Caco-2 (cell line): ENCODE measurements around the gene CPLX3. TPM values are rescaled to one million over a fixed set of nuclear protein-coding genes. Genes with fewer than 3 reads are reported as not detected.

Source experiments
- BruUV-seq: library from RNA; stranded (reverse); fragments of 400-500 nt; replicated peaks from 2 replicates; lab custom pipeline; 2021; lab: Mats Ljungman, UMichigan
- CTCF ChIA-PET: fragments of 300-600 bp; sonication (Branson Sonifier 250); formaldehyde crosslinking; loops from one replicate; lab custom pipeline; 2022; ENCODE audit warnings: antibody characterized with exemption; lab: Charles Lee
- POLR2A ChIA-PET: fragments of 300-600 bp; sonication (Branson Sonifier 250); formaldehyde crosslinking; loops from one replicate; lab custom pipeline; 2022; ENCODE audit warnings: antibody characterized with exemption; lab: Charles Lee
- DNase-seq, 2 experiments: peaks; one replicate each; pipeline versions ENCODE4 v3.0.0 to v3.0.0-alpha.2; 2020 to 2022
- H3K27me3 ChIP-seq: replicated peaks from 2 replicates; pipeline ENCODE4 v1.6.0; 2011; ENCODE audit warnings: low read length; ENCODE audit not compliant: control insufficient read depth, insufficient read depth
- H3K36me3 ChIP-seq: 2 replicates; pipeline ENCODE4 v1.5.1; 2011; ENCODE audit warnings: low read length; ENCODE audit not compliant: control insufficient read depth, insufficient read depth
- H3K4me1 ChIP-seq: fragments of 250-450 bp; sonication (Bioruptor Pico); 2 replicates; pipeline ENCODE4 v1.5.1; 2020; ENCODE audit warnings: mild to moderate bottlenecking
- H3K4me3 ChIP-seq: 2 replicates; pipeline ENCODE4 v1.5.1; 2011; ENCODE audit warnings: low read depth, mild to moderate bottlenecking, control low read depth, low read length
- H3K9me3 ChIP-seq: fragments of 250-450 bp; sonication (Bioruptor Pico); 2 replicates; pipeline ENCODE4 v1.5.1; 2020; ENCODE audit warnings: mild to moderate bottlenecking, moderate library complexity
- H3K27ac Mint-ChIP-seq: one replicate; pipeline ENCODE4 v1.8.0; 2022; ENCODE audit warnings: mixed read lengths; ENCODE audit not compliant: unreplicated experiment
- H3K27me3 Mint-ChIP-seq: one replicate; pipeline ENCODE4 v1.8.0; 2022; ENCODE audit warnings: mixed read lengths; ENCODE audit not compliant: insufficient read depth, unreplicated experiment
- H3K36me3 Mint-ChIP-seq: one replicate; pipeline ENCODE4 v1.8.0; 2022; ENCODE audit warnings: mild to moderate bottlenecking, mixed read lengths; ENCODE audit not compliant: insufficient read depth, unreplicated experiment
- H3K4me1 Mint-ChIP-seq: one replicate; pipeline ENCODE4 v1.8.0; 2022; ENCODE audit warnings: low read depth, mixed read lengths; ENCODE audit not compliant: unreplicated experiment
- H3K4me3 Mint-ChIP-seq: one replicate; pipeline ENCODE4 v1.8.0; 2022; ENCODE audit warnings: mild to moderate bottlenecking, moderate library complexity, mixed read lengths; ENCODE audit not compliant: unreplicated experiment
- H3K9me3 Mint-ChIP-seq: one replicate; pipeline ENCODE4 v1.8.0; 2022; ENCODE audit warnings: mixed read lengths; ENCODE audit not compliant: unreplicated experiment
- CTCF ChIP-seq, 2 experiments: fragments of 200-600 bp in 1 of 2; IDR thresholded peaks; 1 replicate in 1 of 2; 2 replicates in 1 of 2; pipeline versions ENCODE4 v1.5.1 to v1.8.0; 2011 to 2022; ENCODE audit warnings: antibody characterized with exemption in 1 of 2, control low read depth in 1 of 2, inconsistent platforms in 1 of 2, low read depth in 1 of 2, low read length in 1 of 2, mild to moderate bottlenecking in 1 of 2, moderate library complexity in 1 of 2; ENCODE audit not compliant: insufficient read depth in 1 of 2, severe bottlenecking in 1 of 2, unreplicated experiment in 1 of 2
- intact Hi-C: fragments of 100-400 bp; cut with micrococcal nuclease; formaldehyde crosslinking; loops from one replicate; pipeline ENCODE4 v1.10.0; 2022; ENCODE audit not compliant: unreplicated experiment
- microRNA-seq: library from miRNA; unstranded; fragments of <30 nt; microRNA quantifications from one replicate; pipeline ENCODE4 v1.2.0, GENCODE V29; 2022
- total RNA-seq: library from RNA; stranded (reverse); gene quantifications from 2 replicates; pipeline ENCODE4 v1.2.3, GENCODE V29; 2022

CPLX3 gene
- total RNA-seq, 1 experiment from 2014 or later = not detected

DNA sequence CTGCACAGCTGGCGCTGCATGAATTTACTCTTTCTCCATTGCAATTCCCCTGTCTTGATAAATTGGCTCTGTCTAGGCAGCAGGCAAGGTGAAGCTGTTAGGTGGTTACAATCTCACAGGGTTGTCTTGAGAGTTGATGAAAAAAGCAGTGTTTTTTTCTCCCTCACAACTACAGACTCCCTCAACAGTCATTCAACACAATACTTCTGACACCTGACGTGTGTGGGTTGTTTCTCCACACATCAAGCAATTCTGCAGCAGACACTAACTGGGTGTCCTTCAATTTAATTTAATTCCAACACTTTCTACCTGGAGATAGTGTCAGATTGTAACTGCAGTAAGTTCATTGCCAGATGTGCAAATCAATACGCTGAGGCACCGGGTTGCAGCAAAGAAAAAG lies 51.8 kb downstream of the CPLX3 start:
- no peaks in the 10 kb centered on the region for H3K4me1 ChIP-seq
- H3K27me3 ChIP-seq = no peaks in the 10 kb centered on the region
- DNase-seq = no peak
- TF ChIP-seq CTCF (IDR thresholded peaks at IDR 0.05; ENCODE audit: insufficient read depth in 1 of 2, low read depth in 1 of 2, low read length in 1 of 2, severe bottlenecking in 1 of 2, unreplicated experiment in 1 of 2) = no peak
- no TSS peak for BruUV-seq
- Mint-ChIP-seq H3K9me3 (peaks cover 9% of the 10 kb centered on the region), H3K36me3 (peaks cover 5% of the 10 kb centered on the region), H3K27me3 (no peaks in the 10 kb centered on the region), H3K27ac (no peak overlapping the region), H3K4me3 (no peak overlapping the region), H3K4me1 (no peaks in the 10 kb centered on the region)
- ChIA-PET POLR2A (no interaction called here), CTCF (no interaction called here)
- intact Hi-C loops = no loop called here
- peaks cover 13% of the 10 kb centered on the region for H3K9me3 ChIP-seq
- no peaks in the 10 kb centered on the region for H3K36me3 ChIP-seq
- H3K4me3 ChIP-seq = no peak overlapping the region

Small RNA genes within 50 kb of the gene (microRNA-seq; reads per million reads assigned to microRNA genes)
- gene MIR4513 (not detected), gene MIR6882 (not detected)

Other genes starting within 250 kb of the CPLX3 start
- gene CLK3, start 210.8 kb upstream of the CPLX3 start, total RNA-seq = 49.4 and 54.5 TPM in 2 replicates
- 50.9 and 62.0 TPM in 2 replicates for gene EDC3, start 130.6 kb upstream of the CPLX3 start, total RNA-seq
- 55.5 and 73.8 TPM in 2 replicates for gene CYP1A1, start 101.1 kb upstream of the CPLX3 start, total RNA-seq
- not detected in 2 replicates for gene CYP1A2, start 77.8 kb upstream of the CPLX3 start, total RNA-seq
- gene CSK, start 44.5 kb upstream of the CPLX3 start, total RNA-seq = 62.7 and 62.8 TPM in 2 replicates
- gene LMAN1L, start 13.8 kb upstream of the CPLX3 start, total RNA-seq = not detected in 2 replicates
- 28.2 and 33.4 TPM in 2 replicates for gene ULK3, start 16.5 kb downstream of the CPLX3 start, total RNA-seq
- gene SCAMP2, start 46.7 kb downstream of the CPLX3 start, total RNA-seq = 97.4 and 98.5 TPM in 2 replicates
- gene MPI, start 63.4 kb downstream of the CPLX3 start, total RNA-seq = 29.1 and 32.0 TPM in 2 replicates
- 73.7 and 75.4 TPM in 2 replicates for gene FAM219B, start 80.2 kb downstream of the CPLX3 start, total RNA-seq
- 306 and 318 TPM in 2 replicates for gene COX5A, start 111.4 kb downstream of the CPLX3 start, total RNA-seq
- 30.1 and 35.3 TPM in 2 replicates for gene RPP25, start 130.1 kb downstream of the CPLX3 start, total RNA-seq
- gene SCAMP5, start 168.9 kb downstream of the CPLX3 start, total RNA-seq = 9.2 and 11.8 TPM in 2 replicates
- 14.7 and 18.1 TPM in 2 replicates for gene PPCDC, start 197.0 kb downstream of the CPLX3 start, total RNA-seq